ENCODE measurements around the gene IFITM10. TPM values are rescaled to one million over a fixed set of nuclear protein-coding genes. Genes with fewer than 3 reads are reported as not detected.

The IFITM10 gene
- total and polyA plus RNA-seq, 7 experiments from 2014 or later, result 1.4 to 16.0 (median 2.1) TPM; not detected in 2

- Histone ChIP-seq H3K27me3 (ENCODE audit: control insufficient read depth in 2 of 2, insufficient read depth in 2 of 2, low read length in 2 of 2) (no peaks in the 10 kb centered on the region), H3K36me3 (ENCODE audit: control insufficient read depth in 2 of 3, insufficient read depth in 3 of 3, low read length in 3 of 3) (peaks cover 0 to 56% (median 0%) of the 10 kb centered on the region in 3 experiments), H3K4me1 (ENCODE audit: control insufficient read depth in 2 of 2, insufficient read depth in 2 of 2, low read length in 2 of 2) (peaks cover 48 to 79% of the 10 kb centered on the region in 2 donors), H3K27ac (ENCODE audit: low read depth, low read length) (peak overlapping the region; percentile 68), H3K9me3 (ENCODE audit: control insufficient read depth in 2 of 3, low read length in 3 of 3) (no peaks in the 10 kb centered on the region), H3K4me3 (ENCODE audit: low read length) (peak overlapping the region; percentile 52)
- ChIA-PET POLR2A (interaction anchor here (0.8 to 2.0 kb wide), 5 partner anchors 10 to 96 kb away, joined by 3 to 5 read pairs (median 5); partner anchors contain the start of gene LSP1), CTCF (interaction anchor here (0.6 to 3.9 kb wide), 3 partner anchors 7 to 891 kb away, joined by 3 to 20 read pairs (median 3); no protein-coding TSS in a partner anchor)
- Mint-ChIP-seq H3K9me3 (no peaks in the 10 kb centered on the region), H3K36me3 (peaks cover 0 to 21% (median 6%) of the 10 kb centered on the region in 5 donors), H3K27ac (peak overlapping the region; percentile 76 to 94 (median 90)), H3K4me3 (peak overlapping the region; percentile 67 to 96 (median 84)), H3K27me3 (no peaks in the 10 kb centered on the region), H3K4me1 (peaks cover 44 to 75% (median 68%) of the 10 kb centered on the region in 7 donors)
- ATAC-seq (no peak), DNase-seq (peak in 1 of 9 donors; percentile 28)
- intact Hi-C loops (cut with micrococcal nuclease), result loop anchor here in 1 of 2 donors (5.0 kb wide), 1 partner anchor 65 kb away; no protein-coding TSS in a partner anchor
Measured at GRCh38 chr11:1756791-1757771, 6.7 kb upstream of the IFITM10 start.

GRCh38 chr11:1755692-1756561, 5.5 kb upstream of the IFITM10 start:
- H3K4me1 ChIP-seq (ENCODE audit: control insufficient read depth in 2 of 2, insufficient read depth in 2 of 2, low read length in 2 of 2), result peaks cover 44 to 70% of the 10 kb centered on the region in 2 donors
- Mint-ChIP-seq H3K36me3 (peaks cover 0 to 21% (median 6%) of the 10 kb centered on the region in 5 donors), H3K4me1 (peaks cover 37 to 70% (median 59%) of the 10 kb centered on the region in 7 donors), H3K4me3 (peak overlapping the region; percentile 74 to 96 (median 82)), H3K27ac (peak overlapping the region; percentile 54 to 94 (median 89)), H3K27me3 (no peaks in the 10 kb centered on the region), H3K9me3 (no peaks in the 10 kb centered on the region)
- peak in 6 of 9 donors; percentile 26 to 51 (median 42) for DNase-seq
- H3K4me3 ChIP-seq (ENCODE audit: low read length), result no peak overlapping the region
- peaks cover 0 to 51% (median 0%) of the 10 kb centered on the region in 3 experiments for H3K36me3 ChIP-seq (ENCODE audit: control insufficient read depth in 2 of 3, insufficient read depth in 3 of 3, low read length in 3 of 3)
- H3K27me3 ChIP-seq (ENCODE audit: control insufficient read depth in 2 of 2, insufficient read depth in 2 of 2, low read length in 2 of 2), result no peaks in the 10 kb centered on the region
- CTCF ChIA-PET, result interaction anchor here (3.9 kb wide), 1 partner anchor 62 kb away, joined by 20 read pairs; no protein-coding TSS in a partner anchor
- intact Hi-C loops (cut with micrococcal nuclease), result loop anchor here in 1 of 2 donors (1.0 to 5.0 kb wide), 2 partner anchors 8 to 64 kb away; no protein-coding TSS in a partner anchor
- peak overlapping the region; percentile 36 for H3K27ac ChIP-seq (ENCODE audit: low read depth, low read length)
- H3K9me3 ChIP-seq (ENCODE audit: control insufficient read depth in 2 of 3, low read length in 3 of 3), result no peaks in the 10 kb centered on the region
- ATAC-seq, result no peak
- POLR2A ChIA-PET, result interaction anchor here (0.8 to 1.9 kb wide), 2 partner anchors 12 to 97 kb away, joined by 3 to 5 read pairs; partner anchors contain the start of gene LSP1

GRCh38 chr11:1755344-1755691, 4.9 kb upstream of the IFITM10 start:
- DNase-seq (no peak), ATAC-seq (no peak)
- peaks cover 0 to 21% (median 6%) of the 10 kb centered on the region in 5 donors for H3K36me3 Mint-ChIP-seq
- H3K4me1 Mint-ChIP-seq, result peaks cover 41 to 68% (median 60%) of the 10 kb centered on the region in 7 donors
- peaks cover 3 to 4% (median 4%) of the 10 kb centered on the region in 5 donors for H3K27me3 Mint-ChIP-seq
- ChIA-PET POLR2A (interaction anchor here (1.9 kb wide), 1 partner anchor 98 kb away, joined by 5 read pairs; the partner anchor contains the start of gene LSP1), CTCF (interaction anchor here (3.9 kb wide), 1 partner anchor 61 kb away, joined by 20 read pairs; no protein-coding TSS in a partner anchor)
- peak overlapping the region; percentile 54 to 94 (median 89) for H3K27ac Mint-ChIP-seq
- intact Hi-C loops (cut with micrococcal nuclease), result loop anchor here in 1 of 2 donors (1.0 to 5.0 kb wide), 2 partner anchors 9 to 63 kb away; no protein-coding TSS in a partner anchor
- Histone ChIP-seq H3K4me1 (ENCODE audit: control insufficient read depth in 2 of 2, insufficient read depth in 2 of 2, low read length in 2 of 2) (peaks cover 42 to 65% of the 10 kb centered on the region in 2 donors), H3K36me3 (ENCODE audit: control insufficient read depth in 2 of 3, insufficient read depth in 3 of 3, low read length in 3 of 3) (peaks cover 0 to 45% (median 0%) of the 10 kb centered on the region in 3 experiments), H3K27me3 (ENCODE audit: control insufficient read depth in 2 of 2, insufficient read depth in 2 of 2, low read length in 2 of 2) (no peaks in the 10 kb centered on the region), H3K9me3 (ENCODE audit: control insufficient read depth in 2 of 3, low read length in 3 of 3) (no peaks in the 10 kb centered on the region), H3K27ac (ENCODE audit: low read depth, low read length) (peak overlapping the region; percentile 36), H3K4me3 (ENCODE audit: low read length) (no peak overlapping the region)
- no peaks in the 10 kb centered on the region for H3K9me3 Mint-ChIP-seq
- H3K4me3 Mint-ChIP-seq, result peak overlapping the region; percentile 74 to 96 (median 82)

- no peak for ATAC-seq
- no peaks in the 10 kb centered on the region for H3K27me3 ChIP-seq (ENCODE audit: control insufficient read depth in 2 of 2, insufficient read depth in 2 of 2, low read length in 2 of 2)
- Mint-ChIP-seq H3K36me3 (peaks cover 0 to 21% (median 6%) of the 10 kb centered on the region in 5 donors), H3K4me1 (peaks cover 47 to 68% (median 60%) of the 10 kb centered on the region in 7 donors), H3K4me3 (peak overlapping the region in 8 of 10 donors; percentile 42 to 96 (median 78)), H3K9me3 (no peaks in the 10 kb centered on the region), H3K27me3 (peaks cover 11% of the 10 kb centered on the region in 5 donors), H3K27ac (peak overlapping the region in 2 of 9 donors; percentile 34 to 49)
- H3K36me3 ChIP-seq (ENCODE audit: control insufficient read depth in 2 of 3, insufficient read depth in 3 of 3, low read length in 3 of 3), result peaks cover 0 to 39% (median 0%) of the 10 kb centered on the region in 3 experiments
- no peaks in the 10 kb centered on the region for H3K9me3 ChIP-seq (ENCODE audit: control insufficient read depth in 2 of 3, low read length in 3 of 3)
- ChIA-PET CTCF (interaction anchor here (3.9 kb wide), 1 partner anchor 61 kb away, joined by 20 read pairs; no protein-coding TSS in a partner anchor), POLR2A (no interaction called here)
- H3K4me1 ChIP-seq (ENCODE audit: control insufficient read depth in 2 of 2, insufficient read depth in 2 of 2, low read length in 2 of 2), result peaks cover 34 to 65% of the 10 kb centered on the region in 2 donors
- H3K27ac ChIP-seq (ENCODE audit: low read depth, low read length), result no peak overlapping the region
- H3K4me3 ChIP-seq (ENCODE audit: low read length), result no peak overlapping the region
- no peak for DNase-seq
- intact Hi-C loops (cut with micrococcal nuclease), result loop anchor here in 1 of 2 donors (1.0 to 5.0 kb wide), 2 partner anchors 10 to 62 kb away; no protein-coding TSS in a partner anchor
Measured at GRCh38 chr11:1754376-1755150, 4.2 kb upstream of the IFITM10 start.

GRCh38 chr11:1753929-1754305, 3.5 kb upstream of the IFITM10 start:
- Histone ChIP-seq H3K4me3 (ENCODE audit: low read length) (no peak overlapping the region), H3K27me3 (ENCODE audit: control insufficient read depth in 2 of 2, insufficient read depth in 2 of 2, low read length in 2 of 2) (no peaks in the 10 kb centered on the region), H3K9me3 (ENCODE audit: control insufficient read depth in 2 of 3, low read length in 3 of 3) (no peaks in the 10 kb centered on the region), H3K4me1 (ENCODE audit: control insufficient read depth in 2 of 2, insufficient read depth in 2 of 2, low read length in 2 of 2) (peaks cover 28 to 65% of the 10 kb centered on the region in 2 donors), H3K36me3 (ENCODE audit: control insufficient read depth in 2 of 3, insufficient read depth in 3 of 3, low read length in 3 of 3) (peaks cover 0 to 39% (median 0%) of the 10 kb centered on the region in 3 experiments), H3K27ac (ENCODE audit: low read depth, low read length) (no peak overlapping the region)
- peaks cover 13 to 14% (median 13%) of the 10 kb centered on the region in 5 donors for H3K27me3 Mint-ChIP-seq
- ChIA-PET CTCF (no interaction called here), POLR2A (interaction anchor here (1.2 kb wide), 1 partner anchor 10 kb away, joined by 3 read pairs; the partner anchor contains the start of gene CTSD)
- peaks cover 43 to 66% (median 57%) of the 10 kb centered on the region in 7 donors for H3K4me1 Mint-ChIP-seq
- no peak for ATAC-seq
- H3K4me3 Mint-ChIP-seq, result no peak overlapping the region
- no peak for DNase-seq
- H3K27ac Mint-ChIP-seq, result no peak overlapping the region
- intact Hi-C loops (cut with micrococcal nuclease), result no loop called here
- peaks cover 0 to 21% (median 6%) of the 10 kb centered on the region in 5 donors for H3K36me3 Mint-ChIP-seq
- no peaks in the 10 kb centered on the region for H3K9me3 Mint-ChIP-seq

Measured in naive thymus-derived CD4-positive, alpha-beta T cell (primary cell).